Breast epithelium (tissue), 4 donors: Measurements from ENCODE around the gene MACROD2. TPM values are rescaled to one million over a fixed set of nuclear protein-coding genes. Genes with fewer than 3 reads are reported as not detected.

Experiments
- DNase-seq, 2 donors: peaks; one replicate each; pipeline ENCODE4 v3.0.0-alpha.2; 2019; ENCODE audit warnings: low spot score in 2 of 2
- H3K27ac ChIP-seq, 2 donors: fragments of 200-600 bp; sonication (generic) in 1 of 2; one replicate each; pipeline ENCODE4 v1.5.1; 2016 to 2019; ENCODE audit warnings: mild to moderate bottlenecking in 1 of 2
- H3K27me3 ChIP-seq, 2 donors: fragments of 200-600 bp; sonication (generic) in 1 of 2; one replicate each; pipeline versions ENCODE4 v1.5.1 to v1.6.0; 2017 to 2019; ENCODE audit warnings: control low read depth in 1 of 2, mild to moderate bottlenecking in 1 of 2
- H3K36me3 ChIP-seq: fragments of 200-600 bp; one replicate; pipeline ENCODE4 v1.5.1; 2019
- H3K4me1 ChIP-seq, 2 donors: fragments of 200-600 bp; sonication (generic); one replicate each; pipeline ENCODE4 v1.5.1; 2016 to 2019; ENCODE audit warnings: control low read depth in 1 of 2
- H3K4me3 ChIP-seq, 3 donors: fragments of 200-600 bp; sonication (generic); 1 replicate in 2 of 3; 2 replicates in 1 of 3; pipeline ENCODE4 v1.5.1; 2016 to 2019; ENCODE audit warnings: mild to moderate bottlenecking in 3 of 3, moderate library complexity in 2 of 3
- H3K9me3 ChIP-seq, 2 donors: fragments of 200-600 bp; sonication (generic) in 1 of 2; one replicate each; pipeline ENCODE4 v1.5.1; 2016 to 2019; ENCODE audit warnings: control low read depth in 1 of 2
- POLR2A ChIP-seq: fragments of 450-650 bp; IDR thresholded peaks from one replicate; pipeline ENCODE4 v1.6.1; 2016; ENCODE audit warnings: antibody characterized with exemption, mild to moderate bottlenecking, moderate library complexity
- POLR2AphosphoS5 ChIP-seq, 3 donors: sonication (generic); formaldehyde crosslinking; IDR thresholded peaks; one replicate each; pipeline ENCODE4 v1.6.1; 2017; ENCODE audit warnings: antibody characterized with exemption in 3 of 3
- intact Hi-C: fragments of 100-400 bp; cut with DNase I; formaldehyde crosslinking; loops from one replicate; pipeline ENCODE4 v1.15.1; 2023; ENCODE audit warnings: low total_unique reads
- total RNA-seq, 3 donors: library from RNA; depleted of rRNA; stranded (reverse); fragments of >200 nt; gene quantifications; one replicate each; pipeline ENCODE4 v1.1.0, GENCODE V29; 2016
- TF ChIP-seq, protein P1 (sequence below), 3 donors: fragments of 450-650 bp; IDR thresholded peaks; one replicate each; pipeline ENCODE4 v1.5.1; 2016 to 2017; ENCODE audit warnings: antibody characterized with exemption in 3 of 3, mild to moderate bottlenecking in 3 of 3, moderate library complexity in 3 of 3

Gene MACROD2
- total RNA-seq, 3 donors from 2014 or later = 6.7 to 26.8 (median 8.8) TPM

DNA sequence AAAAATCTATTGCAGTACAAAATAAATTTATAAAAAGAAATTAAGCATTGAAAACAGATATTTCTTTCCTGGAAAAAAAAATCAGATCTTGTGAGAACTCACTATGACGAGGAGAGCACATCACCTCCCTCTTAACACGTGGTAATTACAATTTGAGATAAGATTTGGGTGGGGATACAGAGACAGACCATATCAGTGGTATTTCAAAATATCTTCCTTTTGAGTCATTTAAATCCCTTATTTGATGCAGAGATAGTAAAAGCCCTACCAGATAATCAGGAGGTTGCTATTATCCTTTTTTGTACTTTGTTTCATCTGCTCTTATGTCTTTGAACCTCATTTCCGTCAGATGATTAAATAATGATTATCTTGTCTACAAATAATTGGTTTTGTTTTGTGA is 1777.5 kb downstream of the MACROD2 start:
- Histone ChIP-seq H3K27me3 (no peaks in the 10 kb centered on the region), H3K4me1 (no peaks in the 10 kb centered on the region), H3K4me3 (no peak overlapping the region), H3K27ac (no peak overlapping the region), H3K9me3 (no peaks in the 10 kb centered on the region), H3K36me3 (no peaks in the 10 kb centered on the region)
- no peak for TF ChIP-seq POLR2A
- TF ChIP-seq POLR2AphosphoS5 (IDR thresholded peaks at IDR 0.05) = no peak
- TF ChIP-seq, protein P1, sequence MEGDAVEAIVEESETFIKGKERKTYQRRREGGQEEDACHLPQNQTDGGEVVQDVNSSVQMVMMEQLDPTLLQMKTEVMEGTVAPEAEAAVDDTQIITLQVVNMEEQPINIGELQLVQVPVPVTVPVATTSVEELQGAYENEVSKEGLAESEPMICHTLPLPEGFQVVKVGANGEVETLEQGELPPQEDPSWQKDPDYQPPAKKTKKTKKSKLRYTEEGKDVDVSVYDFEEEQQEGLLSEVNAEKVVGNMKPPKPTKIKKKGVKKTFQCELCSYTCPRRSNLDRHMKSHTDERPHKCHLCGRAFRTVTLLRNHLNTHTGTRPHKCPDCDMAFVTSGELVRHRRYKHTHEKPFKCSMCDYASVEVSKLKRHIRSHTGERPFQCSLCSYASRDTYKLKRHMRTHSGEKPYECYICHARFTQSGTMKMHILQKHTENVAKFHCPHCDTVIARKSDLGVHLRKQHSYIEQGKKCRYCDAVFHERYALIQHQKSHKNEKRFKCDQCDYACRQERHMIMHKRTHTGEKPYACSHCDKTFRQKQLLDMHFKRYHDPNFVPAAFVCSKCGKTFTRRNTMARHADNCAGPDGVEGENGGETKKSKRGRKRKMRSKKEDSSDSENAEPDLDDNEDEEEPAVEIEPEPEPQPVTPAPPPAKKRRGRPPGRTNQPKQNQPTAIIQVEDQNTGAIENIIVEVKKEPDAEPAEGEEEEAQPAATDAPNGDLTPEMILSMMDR (IDR thresholded peaks at IDR 0.05) = no peak
- intact Hi-C loops = loop anchor here (5.0 kb wide), 1 partner anchor 1476 kb away; no protein-coding TSS in a partner anchor
- no peak for DNase-seq

DNA sequence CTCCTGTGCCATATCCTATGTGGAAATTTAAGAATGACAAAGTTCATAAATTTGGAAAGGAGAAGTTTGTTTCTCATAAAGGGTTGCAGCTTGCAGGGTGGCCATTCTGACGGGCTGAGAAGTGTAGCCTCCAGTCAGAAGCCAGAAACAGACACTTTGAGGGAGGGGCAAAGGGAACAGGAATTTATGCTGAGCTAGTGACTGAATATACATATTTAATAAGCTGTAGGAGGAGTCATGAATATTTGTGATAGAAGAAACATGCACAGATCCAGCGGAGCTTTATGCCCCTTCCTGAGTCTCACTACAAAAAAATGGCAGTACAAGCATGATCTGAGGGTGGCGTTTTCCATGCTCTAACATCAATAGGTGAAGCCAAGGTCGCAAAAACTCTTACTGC is 1779.6 kb downstream of the MACROD2 start:
- Histone ChIP-seq H3K36me3 (no peaks in the 10 kb centered on the region), H3K27ac (no peak overlapping the region), H3K9me3 (no peaks in the 10 kb centered on the region), H3K4me1 (no peaks in the 10 kb centered on the region), H3K27me3 (no peaks in the 10 kb centered on the region), H3K4me3 (no peak overlapping the region)
- no peak for DNase-seq
- intact Hi-C loops = loop anchor here (5.0 kb wide), 1 partner anchor 1478 kb away; no protein-coding TSS in a partner anchor
- TF ChIP-seq, protein P1 (IDR thresholded peaks at IDR 0.05) = no peak
- TF ChIP-seq POLR2AphosphoS5 (IDR thresholded peaks at IDR 0.05) (no peak), POLR2A (no peak)

DNA sequence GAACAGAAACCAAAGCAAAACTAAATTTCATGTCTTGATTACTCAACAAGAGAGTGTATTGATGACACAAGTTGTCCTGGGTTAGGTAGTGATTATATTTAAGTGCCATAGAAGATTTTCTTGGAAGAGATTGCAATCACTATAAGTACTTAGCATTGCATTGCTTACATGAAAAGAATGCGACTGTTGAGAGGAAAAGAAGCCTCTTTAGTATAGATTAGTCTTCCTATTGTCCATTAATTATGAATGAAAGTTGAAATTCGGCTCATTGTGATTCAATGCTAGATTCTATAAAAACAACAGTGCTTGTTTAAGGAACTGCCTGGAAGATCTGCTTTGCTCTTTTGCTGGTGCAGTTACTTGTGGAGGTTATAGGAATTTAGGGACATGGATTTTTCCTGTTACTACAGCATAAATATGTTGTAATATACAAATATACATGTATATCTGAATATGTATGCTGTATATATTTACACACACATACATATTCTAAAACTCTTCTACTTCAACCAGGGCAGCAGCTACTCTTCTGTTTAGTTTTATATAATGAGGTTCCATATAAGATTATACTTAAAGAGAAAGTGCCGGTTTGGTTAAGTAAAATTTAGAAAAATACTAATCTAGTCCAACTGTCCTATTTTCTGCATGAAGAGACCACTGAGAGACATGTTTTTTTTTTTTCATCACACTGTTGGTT is 1781.6 kb downstream of the MACROD2 start:
- intact Hi-C loops = no loop called here
- no peaks in the 10 kb centered on the region for H3K27me3 ChIP-seq
- no peak overlapping the region for H3K27ac ChIP-seq
- H3K4me1 ChIP-seq = no peaks in the 10 kb centered on the region
- DNase-seq = no peak
- no peak overlapping the region for H3K4me3 ChIP-seq
- no peaks in the 10 kb centered on the region for H3K9me3 ChIP-seq
- no peaks in the 10 kb centered on the region for H3K36me3 ChIP-seq
- TF ChIP-seq POLR2AphosphoS5 (IDR thresholded peaks at IDR 0.05) = no peak
- TF ChIP-seq, protein P1 (IDR thresholded peaks at IDR 0.05) = no peak
- no peak for TF ChIP-seq POLR2A

DNA sequence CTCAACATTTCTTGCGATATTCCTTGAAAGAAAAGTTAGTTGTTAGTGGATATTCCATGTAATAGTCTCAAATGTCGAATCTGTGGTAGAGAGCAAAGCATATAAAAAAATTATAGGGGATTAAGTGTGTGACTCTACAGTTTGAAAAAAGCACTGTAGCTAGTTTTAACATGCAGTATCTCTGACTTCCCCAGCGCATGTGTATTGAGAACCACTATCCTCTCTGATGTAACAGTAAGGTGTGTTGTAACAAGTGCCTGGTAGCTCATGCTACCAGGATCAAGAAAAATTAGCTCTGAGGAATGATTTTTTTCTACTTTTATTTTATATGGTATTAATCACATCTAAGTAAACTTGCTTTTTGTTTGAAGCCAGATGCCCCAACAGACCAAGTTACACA is 1788.7 kb downstream of the MACROD2 start:
- Histone ChIP-seq H3K36me3 (no peaks in the 10 kb centered on the region), H3K27ac (no peak overlapping the region), H3K4me1 (no peaks in the 10 kb centered on the region), H3K27me3 (no peaks in the 10 kb centered on the region), H3K4me3 (no peak overlapping the region), H3K9me3 (no peaks in the 10 kb centered on the region)
- intact Hi-C loops = loop anchor here (5.0 kb wide), 1 partner anchor 1497 kb away; no protein-coding TSS in a partner anchor
- DNase-seq = no peak
- TF ChIP-seq, protein P1 (IDR thresholded peaks at IDR 0.05) = no peak
- no peak for TF ChIP-seq POLR2A
- no peak for TF ChIP-seq POLR2AphosphoS5 (IDR thresholded peaks at IDR 0.05)

DNA sequence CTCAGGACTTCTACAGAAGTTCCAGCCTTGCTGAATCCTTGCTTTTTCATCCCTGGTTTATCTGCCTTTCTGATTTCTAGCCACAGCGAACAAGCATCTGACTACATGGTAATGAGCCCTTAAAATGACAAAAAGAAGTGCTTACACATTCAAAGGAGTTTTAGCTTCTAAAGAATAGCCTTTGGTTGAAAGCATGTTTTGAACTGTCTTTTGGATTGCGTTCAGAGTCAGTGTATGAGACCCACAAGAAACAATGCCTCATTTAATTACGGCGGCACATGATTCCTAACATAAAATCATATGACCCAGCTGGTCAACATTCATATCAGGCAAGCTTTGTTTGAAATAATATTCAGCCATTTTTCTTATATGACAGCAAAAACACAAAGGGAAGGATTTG is 1793.8 kb downstream of the MACROD2 start:
- intact Hi-C loops = no loop called here
- no peak for DNase-seq
- TF ChIP-seq POLR2AphosphoS5 (IDR thresholded peaks at IDR 0.05) = no peak
- TF ChIP-seq, protein P1 (IDR thresholded peaks at IDR 0.05) = no peak
- TF ChIP-seq POLR2A = no peak
- no peak overlapping the region for H3K4me3 ChIP-seq
- no peak overlapping the region for H3K27ac ChIP-seq
- H3K27me3 ChIP-seq = no peaks in the 10 kb centered on the region
- no peaks in the 10 kb centered on the region for H3K9me3 ChIP-seq
- H3K36me3 ChIP-seq = no peaks in the 10 kb centered on the region
- H3K4me1 ChIP-seq = no peaks in the 10 kb centered on the region
